T-cell (primary cell): ENCODE results near the gene ATAD5. TPM values are rescaled to one million over a fixed set of nuclear protein-coding genes. Genes with fewer than 3 reads are reported as not detected.
A peak's percentile ranks its signal among the peaks of the same experiment; 100 is the strongest.

ENCODE experiments used
- ATAC-seq, 4 experiments: fragments of 200-7000 bp in 3 of 4; fragments of 150-1000 bp in 1 of 4; cut with Tn5 transposase; replicated peaks in 1 of 4; 1 replicate in 3 of 4; 2 replicates in 1 of 4; pipeline ENCODE4 v1.10.0; 2021; ENCODE audit warnings: moderate library complexity in 3 of 4, mild to moderate bottlenecking in 2 of 4, moderate number of reproducible peaks in 1 of 4
- CTCF ChIA-PET, 2 donors: fragments of 300-600 bp; sonication (Branson Sonifier 250); formaldehyde crosslinking; loops; one replicate each; lab custom pipeline; 2022; ENCODE audit warnings: antibody characterized with exemption in 2 of 2; lab: Charles Lee
- POLR2A ChIA-PET, 2 donors: fragments of 300-600 bp; sonication (Branson Sonifier 250); formaldehyde crosslinking; loops; one replicate each; lab custom pipeline; 2022; ENCODE audit warnings: antibody characterized with exemption in 2 of 2; lab: Charles Lee
- DNase-seq, 35 experiments: peaks; one replicate each; pipeline versions ENCODE4 v3.0.0 to v3.0.0-alpha.2; 2013 to 2023
- H3K27ac ChIP-seq: one replicate; pipeline ENCODE4 v1.5.1; 2013; ENCODE audit warnings: low read length
- H3K27me3 ChIP-seq, 2 experiments: replicated peaks in 1 of 2; 1 replicate in 1 of 2; 2 replicates in 1 of 2; pipeline versions ENCODE4 v1.6.1 to v1.7.0; 2013; ENCODE audit warnings: low read length in 1 of 2, mixed read lengths in 1 of 2; ENCODE audit not compliant: control insufficient read depth in 2 of 2, insufficient read depth in 2 of 2; ENCODE audit errors: extremely low read depth in 1 of 2
- H3K36me3 ChIP-seq, 2 donors: 1 replicate in 1 of 2; 2 replicates in 1 of 2; pipeline versions ENCODE4 v1.6.1 to v1.7.0; 2013; ENCODE audit warnings: low read length in 1 of 2; ENCODE audit not compliant: control insufficient read depth in 2 of 2, insufficient read depth in 1 of 2; ENCODE audit errors: extremely low read depth in 1 of 2
- H3K4me1 ChIP-seq, 2 experiments: 1 replicate in 1 of 2; 2 replicates in 1 of 2; pipeline versions ENCODE4 v1.6.1 to v1.7.0; 2013; ENCODE audit warnings: low read length in 2 of 2, mixed read lengths in 1 of 2; ENCODE audit not compliant: insufficient read depth in 2 of 2, control insufficient read depth in 1 of 2; ENCODE audit errors: extremely low read depth in 1 of 2
- H3K4me3 ChIP-seq, 2 donors: 1 replicate in 1 of 2; 2 replicates in 1 of 2; pipeline versions ENCODE4 v1.5.1 to v1.7.0; 2013; ENCODE audit warnings: mild to moderate bottlenecking in 2 of 2, low read length in 1 of 2, moderate library complexity in 1 of 2; ENCODE audit not compliant: control insufficient read depth in 1 of 2; ENCODE audit errors: extremely low read depth in 1 of 2
- H3K9me3 ChIP-seq: 2 replicates; pipeline ENCODE4 v1.7.0; 2013
- H3K27ac Mint-ChIP-seq, 2 donors: one replicate each; pipeline ENCODE4 v1.8.0; 2020 to 2021; ENCODE audit warnings: mild to moderate bottlenecking in 2 of 2, mixed read lengths in 2 of 2
- H3K27me3 Mint-ChIP-seq, 2 donors: one replicate each; pipeline ENCODE4 v1.8.0; 2021 to 2022; ENCODE audit warnings: mixed read lengths in 2 of 2
- H3K36me3 Mint-ChIP-seq: one replicate; pipeline ENCODE4 v1.8.0; 2021; ENCODE audit warnings: mixed read lengths
- H3K4me1 Mint-ChIP-seq, 3 donors: one replicate each; pipeline ENCODE4 v1.8.0; 2020 to 2022; ENCODE audit warnings: mixed read lengths in 3 of 3, mild to moderate bottlenecking in 1 of 3
- H3K4me3 Mint-ChIP-seq, 3 donors: one replicate each; pipeline ENCODE4 v1.8.0; 2020 to 2022; ENCODE audit warnings: mild to moderate bottlenecking in 3 of 3, mixed read lengths in 3 of 3, moderate library complexity in 3 of 3
- H3K9me3 Mint-ChIP-seq, 3 donors: one replicate each; pipeline ENCODE4 v1.8.0; 2020 to 2022; ENCODE audit warnings: mixed read lengths in 3 of 3
- WGBS: methylation state at CpG from one replicate; pipeline ENCODE4 v1.1.5; 2013; ENCODE audit warnings: missing lambda C conversion rate; ENCODE audit not compliant: insufficient coverage; 5-methylcytosine and 5-hydroxymethylcytosine counted together
- total RNA-seq, 35 experiments: library from RNA in 6 of 35; stranded (reverse) in 6 of 35; fragments of 120-200 nt in 1 of 35; gene quantifications; one replicate each; pipeline versions ENCODE4 v1.2.1 to v1.2.4 and lab custom pipeline; 2013 to 2026

The ATAD5 gene
- total RNA-seq, 5 donors from 2014 or later (not counting 1 experiment from before 2014, with no cell fraction given), result 3.9 to 5.3 (median 4.2) TPM

- no peak overlapping the region for H3K27ac Mint-ChIP-seq
- H3K9me3 Mint-ChIP-seq, result no peaks in the 10 kb centered on the region
- Histone ChIP-seq H3K9me3 (no peaks in the 10 kb centered on the region), H3K36me3 (no peaks in the 10 kb centered on the region), H3K4me1 (peaks cover 0 to 10% of the 10 kb centered on the region in 2 experiments), H3K4me3 (no peak overlapping the region), H3K27me3 (peaks cover 5 to 43% of the 10 kb centered on the region in 2 experiments), H3K27ac (no peak overlapping the region)
- ATAC-seq (no peak), DNase-seq (no peak)
- peak overlapping the region; percentile 47 to 64 (median 64) for H3K4me3 Mint-ChIP-seq
- CTCF ChIA-PET, result no interaction called here
- no peaks in the 10 kb centered on the region for H3K36me3 Mint-ChIP-seq
- WGBS, result no CpG with 5 or more reads among the region's 11 CpGs
- peaks cover 6 to 14% (median 7%) of the 10 kb centered on the region in 3 donors for H3K4me1 Mint-ChIP-seq
- POLR2A ChIA-PET, result no interaction called here
- peaks cover 34 to 44% of the 10 kb centered on the region in 2 donors for H3K27me3 Mint-ChIP-seq
These were observed 89.1 kb downstream of the ATAD5 start for GRCh38 chr17:30920683-30921543.

DNA sequence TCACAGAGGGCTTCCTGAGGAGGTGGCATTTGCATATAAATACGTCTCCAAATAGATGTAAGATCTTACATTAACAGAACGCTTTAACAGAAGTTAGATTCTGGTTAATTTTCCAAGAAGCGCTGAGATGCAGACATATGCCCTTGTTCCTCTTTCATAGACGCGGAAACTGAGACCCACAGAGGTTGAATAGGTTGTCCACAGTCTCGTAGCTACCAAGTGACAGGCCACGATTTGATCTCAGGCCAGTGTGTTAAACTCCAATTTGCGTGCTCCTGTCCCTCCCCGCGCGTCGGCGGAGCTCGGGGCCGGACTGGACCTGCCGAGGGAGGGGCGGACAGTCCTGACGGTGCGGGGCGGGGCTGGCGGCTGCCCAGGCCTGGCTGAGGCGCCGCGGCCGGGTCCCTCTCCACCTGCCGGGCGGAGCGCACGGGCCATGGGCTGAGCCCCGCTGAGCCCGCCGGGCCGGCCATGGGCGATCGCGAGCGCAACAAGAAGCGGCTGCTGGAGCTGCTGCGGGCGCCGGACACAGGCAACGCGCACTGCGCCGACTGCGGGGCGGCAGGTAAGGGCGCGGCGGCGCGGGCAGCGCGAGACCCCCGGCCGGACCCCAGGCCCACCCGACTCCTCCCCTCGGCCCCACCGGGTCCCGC is 89.9 kb downstream of the ATAD5 start, which contains the start of gene ADAP2:
ADAP2 (plus strand) TSS at position 402 of the 653 bp plus-strand sequence; CDS start at position 472, 70 bp downstream.
- ATAC-seq (peak in 1 of 4 experiments; percentile 16), DNase-seq (peak in 1 of 35 experiments; percentile 8)
- no peak within 1 kb of the TSS for H3K27ac Mint-ChIP-seq

GRCh38 chr17:30922235-30923030 is 90.7 kb downstream of the ATAD5 start:
- H3K27ac ChIP-seq, result no peak overlapping the region
- no peaks in the 10 kb centered on the region for H3K9me3 Mint-ChIP-seq
- DNase-seq, result peak in 5 of 35 experiments; percentile 6 to 28 (median 10)
- no peak overlapping the region for H3K4me3 ChIP-seq
- no peak overlapping the region for H3K27ac Mint-ChIP-seq
- no peaks in the 10 kb centered on the region for H3K36me3 Mint-ChIP-seq
- peaks cover 48 to 57% of the 10 kb centered on the region in 2 donors for H3K27me3 Mint-ChIP-seq
- peak in 2 of 4 experiments; percentile 27 to 42 for ATAC-seq
- ChIA-PET POLR2A (no interaction called here), CTCF (no interaction called here)
- H3K36me3 ChIP-seq, result no peaks in the 10 kb centered on the region
- WGBS, result 4% methylated on average over 61 of the region's 66 CpGs
- peaks cover 0 to 10% of the 10 kb centered on the region in 2 experiments for H3K4me1 ChIP-seq
- peaks cover 5 to 54% of the 10 kb centered on the region in 2 experiments for H3K27me3 ChIP-seq
- peak overlapping the region; percentile 58 to 83 (median 70) for H3K4me3 Mint-ChIP-seq
- peaks cover 6 to 14% (median 7%) of the 10 kb centered on the region in 3 donors for H3K4me1 Mint-ChIP-seq
- no peaks in the 10 kb centered on the region for H3K9me3 ChIP-seq

More for the DNA sequence above, 89.9 kb downstream of the ATAD5 start, which contains the start of gene ADAP2:
- ChIA-PET POLR2A (no interaction called here), CTCF (no interaction called here)
- peaks cover 42 to 51% of the 10 kb centered on the region in 2 donors for H3K27me3 Mint-ChIP-seq
- WGBS, result 5% methylated on average over 59 of the region's 60 CpGs
- peaks cover 5 to 50% of the 10 kb centered on the region in 2 experiments for H3K27me3 ChIP-seq
- H3K36me3 ChIP-seq, result no peaks in the 10 kb centered on the region
- peaks cover 6 to 14% (median 7%) of the 10 kb centered on the region in 3 donors for H3K4me1 Mint-ChIP-seq
- no peaks in the 10 kb centered on the region for H3K36me3 Mint-ChIP-seq
- no peak within 1 kb of the TSS for H3K4me3 ChIP-seq
- H3K4me1 ChIP-seq, result peaks cover 0 to 10% of the 10 kb centered on the region in 2 experiments
- H3K4me3 Mint-ChIP-seq, result peak within 1 kb of the TSS; percentile 58 to 83 (median 70)
- H3K9me3 ChIP-seq, result no peaks in the 10 kb centered on the region
- no peak within 1 kb of the TSS for H3K27ac ChIP-seq
- H3K9me3 Mint-ChIP-seq, result no peaks in the 10 kb centered on the region

DNA sequence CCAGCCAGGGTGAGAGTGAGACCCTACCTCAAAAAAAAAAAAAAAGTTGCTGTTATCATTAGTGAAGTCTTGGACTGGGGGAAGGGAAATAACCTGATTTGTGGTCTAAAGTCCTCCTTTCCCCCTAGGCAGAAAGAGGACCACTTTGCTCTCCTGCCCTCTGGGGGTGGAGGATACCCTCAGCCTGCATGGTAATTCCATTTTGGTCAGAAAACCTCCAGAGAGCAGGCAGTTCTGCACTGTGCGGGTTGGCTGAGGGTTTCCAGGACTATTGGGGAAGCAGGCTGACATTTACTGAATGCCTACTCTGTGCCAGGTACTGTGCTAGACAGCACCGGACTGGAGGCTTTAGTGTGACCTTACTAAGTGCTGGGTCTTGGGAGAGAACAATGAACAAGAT is 92.6 kb downstream of the ATAD5 start:
- H3K36me3 ChIP-seq, result no peaks in the 10 kb centered on the region
- ChIA-PET CTCF (no interaction called here), POLR2A (interaction anchor here in 1 of 2 donors (0.7 kb wide), 1 partner anchor 384 kb away, joined by 5 read pairs; no protein-coding TSS in a partner anchor)
- no peak for ATAC-seq
- H3K9me3 ChIP-seq, result no peaks in the 10 kb centered on the region
- H3K27ac Mint-ChIP-seq, result no peak overlapping the region
- H3K36me3 Mint-ChIP-seq, result no peaks in the 10 kb centered on the region
- H3K9me3 Mint-ChIP-seq, result no peaks in the 10 kb centered on the region
- DNase-seq, result no peak
- peaks cover 5 to 56% of the 10 kb centered on the region in 2 experiments for H3K27me3 ChIP-seq
- H3K4me3 Mint-ChIP-seq, result no peak overlapping the region
- H3K27ac ChIP-seq, result no peak overlapping the region
- peaks cover 6 to 14% (median 7%) of the 10 kb centered on the region in 3 donors for H3K4me1 Mint-ChIP-seq
- H3K27me3 Mint-ChIP-seq, result peaks cover 48 to 58% of the 10 kb centered on the region in 2 donors
- H3K4me1 ChIP-seq, result peaks cover 0 to 10% of the 10 kb centered on the region in 2 experiments
- WGBS, result 64% methylated on average over 2 of the region's 2 CpGs
- no peak overlapping the region for H3K4me3 ChIP-seq

GRCh38 chr17:30926516-30926915 is 94.8 kb downstream of the ATAD5 start:
- Mint-ChIP-seq H3K36me3 (no peaks in the 10 kb centered on the region), H3K27ac (no peak overlapping the region), H3K27me3 (peaks cover 33 to 43% of the 10 kb centered on the region in 2 donors), H3K9me3 (no peaks in the 10 kb centered on the region), H3K4me1 (peaks cover 6 to 7% (median 6%) of the 10 kb centered on the region in 3 donors), H3K4me3 (no peak overlapping the region)
- 60% methylated on average over 1 of the region's 6 CpGs for WGBS
- peaks cover 0 to 52% of the 10 kb centered on the region in 2 experiments for H3K27me3 ChIP-seq
- no peaks in the 10 kb centered on the region for H3K36me3 ChIP-seq
- CTCF ChIA-PET, result interaction anchor here in 1 of 2 donors (0.6 kb wide), 1 partner anchor 16 kb away, joined by 3 read pairs; no protein-coding TSS in a partner anchor
- H3K4me3 ChIP-seq, result no peak overlapping the region
- peaks cover 0 to 10% of the 10 kb centered on the region in 2 experiments for H3K4me1 ChIP-seq
- POLR2A ChIA-PET, result interaction anchor here in 1 of 2 donors (0.6 kb wide), 1 partner anchor 12 kb away, joined by 4 read pairs; no protein-coding TSS in a partner anchor
- no peak overlapping the region for H3K27ac ChIP-seq
- no peaks in the 10 kb centered on the region for H3K9me3 ChIP-seq
- DNase-seq (no peak), ATAC-seq (no peak)
